ENCODE measurements around the gene IKBKG. TPM values are rescaled to one million over a fixed set of nuclear protein-coding genes. Genes with fewer than 3 reads are reported as not detected.

IKBKG gene
- total RNA-seq, 1 donor, result 18.5 TPM

GRCh38 chrX:154515090-154515965 lies 32.1 kb upstream of the IKBKG start:
- DNase-seq (ENCODE audit: insufficient read length, low spot score, missing footprints), result peak; percentile 82
- peak overlapping the region; percentile 29 for H2AFZ ChIP-seq (ENCODE audit: low read length)

GRCh38 chrX:154515966-154516655 lies 31.3 kb upstream of the IKBKG start, which contains the start of gene FAM3A:
Gene FAM3A, minus strand, starts transcription at chrX:154516232. Its CDS starts 460 bp downstream, at chrX:154515772.
- no peak for TF ChIP-seq CTCF (IDR thresholded peaks at IDR 0.05; ENCODE audit: extremely low read depth, low read depth, low read length)
- Histone ChIP-seq H3K36me3 (ENCODE audit: insufficient read depth, low read length) (no peaks in the 10 kb centered on the region), H4K20me1 (ENCODE audit: insufficient read depth, low read length) (no peaks in the 10 kb centered on the region), H3K79me2 (ENCODE audit: insufficient read depth, low read length) (peaks cover 10% of the 10 kb centered on the region), H3K27me3 (ENCODE audit: insufficient read depth, low read length) (no peaks in the 10 kb centered on the region), H2AFZ (ENCODE audit: low read length) (peak within 1 kb of the TSS; percentile 76), H3K27ac (ENCODE audit: low read depth, low read length) (peak within 1 kb of the TSS; percentile 79), H3K4me2 (ENCODE audit: insufficient read depth, low read length) (peak within 1 kb of the TSS; percentile 93), H3K4me1 (ENCODE audit: insufficient read depth, low read length) (peaks cover 5% of the 10 kb centered on the region), H3K4me3 (ENCODE audit: insufficient read depth, low read length) (peak within 1 kb of the TSS; percentile 76), H3K9me3 (ENCODE audit: low read depth, low read length) (no peaks in the 10 kb centered on the region)
- DNase-seq (ENCODE audit: insufficient read length, low spot score, missing footprints), result peak; percentile 96

More at GRCh38 chrX:154515090-154515965, 32.1 kb upstream of the IKBKG start:
- Histone ChIP-seq H3K9me3 (ENCODE audit: low read depth, low read length) (no peaks in the 10 kb centered on the region), H3K79me2 (ENCODE audit: insufficient read depth, low read length) (peaks cover 10% of the 10 kb centered on the region), H3K4me3 (ENCODE audit: insufficient read depth, low read length) (peak overlapping the region; percentile 76), H3K36me3 (ENCODE audit: insufficient read depth, low read length) (no peaks in the 10 kb centered on the region), H3K27me3 (ENCODE audit: insufficient read depth, low read length) (no peaks in the 10 kb centered on the region), H3K27ac (ENCODE audit: low read depth, low read length) (peak overlapping the region; percentile 58), H3K4me1 (ENCODE audit: insufficient read depth, low read length) (peaks cover 5% of the 10 kb centered on the region), H4K20me1 (ENCODE audit: insufficient read depth, low read length) (no peaks in the 10 kb centered on the region), H3K4me2 (ENCODE audit: insufficient read depth, low read length) (peak overlapping the region; percentile 91)
- no peak for TF ChIP-seq CTCF (IDR thresholded peaks at IDR 0.05; ENCODE audit: extremely low read depth, low read depth, low read length)

- Histone ChIP-seq H3K9me3 (ENCODE audit: low read depth, low read length) (no peaks in the 10 kb centered on the region), H3K27ac (ENCODE audit: low read depth, low read length) (peak overlapping the region; percentile 79), H3K4me2 (ENCODE audit: insufficient read depth, low read length) (peak overlapping the region; percentile 93), H3K36me3 (ENCODE audit: insufficient read depth, low read length) (no peaks in the 10 kb centered on the region), H3K4me1 (ENCODE audit: insufficient read depth, low read length) (peaks cover 5% of the 10 kb centered on the region), H3K4me3 (ENCODE audit: insufficient read depth, low read length) (peak overlapping the region; percentile 76), H3K27me3 (ENCODE audit: insufficient read depth, low read length) (no peaks in the 10 kb centered on the region), H2AFZ (ENCODE audit: low read length) (peak overlapping the region; percentile 76), H3K79me2 (ENCODE audit: insufficient read depth, low read length) (peaks cover 10% of the 10 kb centered on the region), H4K20me1 (ENCODE audit: insufficient read depth, low read length) (no peaks in the 10 kb centered on the region)
- DNase-seq (ENCODE audit: insufficient read length, low spot score, missing footprints), result peak; percentile 58
- TF ChIP-seq CTCF (IDR thresholded peaks at IDR 0.05; ENCODE audit: extremely low read depth, low read depth, low read length), result no peak
These were observed 30.7 kb upstream of the IKBKG start for GRCh38 chrX:154516656-154517100.

Data from osteoblast (primary cell).